ENCODE data around the gene PCDHA7.
"Not testable (repeated sequence)": the region's sequence is repeated elsewhere in the genome, so short reads cannot be mapped to it uniquely, and the experiment has no call there.

PCDHA7 gene

DNA sequence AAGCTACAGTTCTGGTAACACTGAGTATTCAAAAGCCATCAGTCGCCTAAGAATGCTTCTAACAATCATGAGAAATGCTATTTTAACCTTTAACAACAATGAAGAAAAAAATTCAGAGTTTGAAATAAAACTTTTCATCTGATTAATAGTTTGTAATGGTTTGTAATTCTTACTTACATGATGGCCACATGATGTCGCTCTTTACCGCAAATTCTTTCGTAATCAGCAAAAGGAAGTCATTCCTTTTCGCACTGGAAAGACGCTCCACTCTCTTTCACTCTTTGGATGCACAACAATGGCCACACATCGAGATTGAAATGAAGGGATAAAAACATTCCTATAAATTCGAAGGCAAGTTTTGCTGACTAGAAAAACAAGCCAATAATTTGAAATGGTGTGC, at the start of gene PCDHA7:
TSS of gene PCDHA7 (plus strand) at position 277 of the 400 bp plus-strand sequence. CDS start at position 392, 115 bp downstream.
- no peak for DNase-seq

DNA sequence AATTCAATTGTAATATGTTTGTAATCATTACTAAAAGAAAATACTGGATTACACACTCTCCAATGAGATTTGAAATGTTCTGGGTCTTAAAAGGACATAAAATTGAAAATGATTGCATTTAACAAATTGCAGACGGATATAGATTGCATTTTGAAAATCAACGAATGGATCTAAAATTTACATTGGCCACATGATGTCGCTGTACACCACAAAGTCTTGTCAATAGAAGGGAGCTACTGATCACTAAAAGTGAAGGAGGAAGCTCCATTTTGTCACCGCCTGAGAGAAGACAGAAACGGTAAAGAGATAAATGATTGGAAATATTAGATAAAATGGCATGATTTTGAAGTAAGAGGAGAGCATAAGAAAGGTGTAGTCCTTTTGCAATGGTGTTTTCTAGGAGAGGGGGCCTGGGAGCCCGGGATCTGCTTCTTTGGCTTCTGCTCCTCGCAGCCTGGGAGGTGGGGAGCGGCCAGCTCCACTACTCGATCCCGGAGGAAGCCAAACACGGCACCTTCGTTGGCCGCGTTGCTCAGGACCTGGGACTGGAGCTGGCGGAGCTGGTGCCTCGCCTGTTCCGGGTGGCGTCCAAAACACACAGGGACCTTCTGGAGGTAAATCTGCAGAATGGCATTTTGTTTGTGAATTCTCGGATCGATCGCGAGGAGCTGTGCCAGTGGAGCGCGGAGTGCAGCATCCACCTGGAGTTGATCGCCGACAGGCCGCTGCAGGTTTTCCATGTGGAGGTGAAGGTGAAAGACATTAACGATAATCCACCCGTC, 48.0 kb upstream of the PCDHA7 start, which contains the start of gene PCDHA1:
TSS of gene PCDHA1 (plus strand) at position 236 of the 782 bp plus-strand sequence.
- no peak for DNase-seq

GRCh38 chr5:140787422-140787821, 46.6 kb upstream of the PCDHA7 start:
- not testable (repeated sequence) for DNase-seq

DNA sequence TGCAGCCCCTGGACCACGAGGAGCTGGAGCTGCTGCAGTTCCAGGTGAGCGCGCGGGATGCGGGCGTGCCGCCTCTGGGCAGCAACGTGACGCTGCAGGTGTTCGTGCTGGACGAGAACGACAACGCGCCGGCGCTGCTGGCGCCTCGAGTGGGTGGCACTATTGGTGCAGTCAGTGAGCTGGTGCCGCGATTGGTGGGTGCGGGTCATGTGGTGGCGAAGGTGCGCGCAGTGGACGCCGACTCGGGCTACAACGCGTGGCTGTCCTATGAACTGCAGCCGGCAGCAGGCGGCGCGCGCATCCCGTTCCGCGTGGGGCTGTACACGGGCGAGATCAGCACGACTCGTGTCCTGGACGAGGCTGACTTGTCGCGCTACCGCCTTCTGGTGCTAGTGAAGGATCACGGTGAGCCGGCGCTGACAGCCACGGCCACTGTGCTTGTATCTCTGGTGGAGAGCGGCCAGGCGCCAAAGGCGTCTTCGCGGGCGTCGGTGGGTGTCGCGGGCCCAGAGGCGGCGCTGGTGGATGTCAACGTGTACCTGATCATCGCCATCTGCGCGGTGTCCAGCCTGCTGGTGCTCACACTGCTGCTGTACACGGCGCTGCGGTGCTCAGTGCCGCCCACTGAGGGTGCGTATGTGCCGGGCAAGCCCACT, 46.1 kb upstream of the PCDHA7 start:
- not testable (repeated sequence) for DNase-seq

GRCh38 chr5:140791089-140791488, 43.0 kb upstream of the PCDHA7 start:
- DNase-seq: no peak

- DNase-seq: no peak
Observed at GRCh38 chr5:140794595-140795258, 39.3 kb upstream of the PCDHA7 start, which contains the start of gene PCDHA2. PCDHA2 (plus strand) TSS chr5:140794852.

- no peak for DNase-seq
Observed at GRCh38 chr5:140795259-140795641, 38.8 kb upstream of the PCDHA7 start.

DNA sequence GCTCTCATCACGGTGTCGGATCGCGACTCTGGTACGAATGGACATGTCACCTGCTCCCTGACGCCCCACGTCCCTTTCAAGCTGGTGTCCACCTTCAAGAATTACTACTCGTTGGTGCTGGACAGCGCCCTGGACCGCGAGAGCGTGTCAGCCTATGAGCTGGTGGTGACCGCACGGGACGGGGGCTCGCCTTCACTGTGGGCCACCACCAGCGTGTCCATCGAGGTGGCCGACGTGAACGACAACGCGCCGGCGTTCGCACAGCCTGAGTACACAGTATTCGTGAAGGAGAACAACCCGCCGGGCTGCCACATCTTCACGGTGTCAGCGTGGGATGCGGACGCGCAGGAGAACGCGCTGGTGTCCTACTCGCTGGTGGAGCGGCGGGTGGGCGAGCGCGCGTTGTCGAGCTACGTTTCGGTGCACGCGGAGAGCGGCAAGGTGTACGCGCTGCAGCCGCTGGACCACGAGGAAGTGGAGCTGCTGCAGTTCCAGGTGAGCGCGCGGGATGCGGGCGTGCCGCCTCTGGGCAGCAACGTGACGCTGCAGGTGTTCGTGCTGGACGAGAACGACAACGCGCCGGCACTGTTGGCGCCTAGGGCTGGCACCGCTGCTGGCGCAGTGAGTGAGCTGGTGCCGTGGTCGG, 37.9 kb upstream of the PCDHA7 start:
- not testable (repeated sequence) for DNase-seq

- DNase-seq: no peak
Observed at GRCh38 chr5:140796718-140797095, 37.4 kb upstream of the PCDHA7 start.

DNA sequence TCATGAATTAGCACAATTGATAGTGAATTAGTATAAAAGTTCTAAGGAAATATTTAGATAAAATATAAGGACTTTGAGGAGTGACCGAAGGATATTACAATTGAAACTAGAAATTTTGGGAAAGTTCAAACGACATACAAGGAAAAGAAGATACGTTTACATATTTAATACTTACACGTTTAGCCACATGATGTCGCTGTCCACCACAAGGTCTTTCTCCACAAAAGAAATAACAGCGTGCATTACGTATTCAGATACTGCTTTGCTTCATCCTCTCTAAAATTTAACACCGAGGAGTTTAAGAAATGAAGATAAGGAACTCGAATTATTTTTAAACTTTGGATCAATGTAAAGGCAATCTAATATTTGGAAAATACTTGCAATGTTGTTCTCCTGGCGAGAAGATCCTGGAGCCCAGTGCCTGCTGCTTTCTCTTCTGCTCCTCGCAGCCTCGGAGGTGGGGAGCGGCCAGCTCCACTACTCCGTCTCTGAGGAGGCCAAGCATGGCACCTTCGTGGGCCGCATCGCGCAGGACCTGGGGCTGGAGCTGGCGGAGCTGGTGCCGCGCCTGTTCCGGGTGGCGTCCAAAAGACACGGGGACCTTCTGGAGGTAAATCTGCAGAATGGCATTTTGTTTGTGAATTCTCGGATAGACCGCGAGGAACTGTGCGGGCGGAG, 33.1 kb upstream of the PCDHA7 start, which contains the start of gene PCDHA3:
TSS of gene PCDHA3 (plus strand) at position 242 of the 678 bp plus-strand sequence.
- DNase-seq: no peak

DNA sequence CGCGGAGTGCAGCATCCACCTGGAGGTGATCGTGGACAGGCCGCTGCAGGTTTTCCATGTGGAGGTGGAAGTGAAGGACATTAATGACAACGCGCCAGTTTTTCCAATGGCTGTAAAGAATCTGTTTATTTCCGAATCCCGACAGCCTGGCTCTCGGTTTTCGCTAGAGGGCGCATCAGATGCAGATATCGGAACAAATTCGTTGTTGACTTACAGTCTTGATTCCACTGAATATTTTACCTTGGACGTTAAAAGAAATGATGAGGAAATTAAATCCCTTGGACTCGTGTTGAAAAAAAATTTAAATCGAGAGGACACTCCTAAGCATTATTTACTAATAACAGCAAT, 32.6 kb upstream of the PCDHA7 start:
- no peak for DNase-seq

- not testable (repeated sequence) for DNase-seq
Observed at GRCh38 chr5:140802381-140802780, 31.7 kb upstream of the PCDHA7 start.

GRCh38 chr5:140802781-140803271, 31.2 kb upstream of the PCDHA7 start:
- DNase-seq: no peak

- DNase-seq: no peak
Observed at GRCh38 chr5:140806834-140807775, 27.0 kb upstream of the PCDHA7 start, which contains the start of gene PCDHA4. PCDHA4 (plus strand) TSS chr5:140807068.

DNA sequence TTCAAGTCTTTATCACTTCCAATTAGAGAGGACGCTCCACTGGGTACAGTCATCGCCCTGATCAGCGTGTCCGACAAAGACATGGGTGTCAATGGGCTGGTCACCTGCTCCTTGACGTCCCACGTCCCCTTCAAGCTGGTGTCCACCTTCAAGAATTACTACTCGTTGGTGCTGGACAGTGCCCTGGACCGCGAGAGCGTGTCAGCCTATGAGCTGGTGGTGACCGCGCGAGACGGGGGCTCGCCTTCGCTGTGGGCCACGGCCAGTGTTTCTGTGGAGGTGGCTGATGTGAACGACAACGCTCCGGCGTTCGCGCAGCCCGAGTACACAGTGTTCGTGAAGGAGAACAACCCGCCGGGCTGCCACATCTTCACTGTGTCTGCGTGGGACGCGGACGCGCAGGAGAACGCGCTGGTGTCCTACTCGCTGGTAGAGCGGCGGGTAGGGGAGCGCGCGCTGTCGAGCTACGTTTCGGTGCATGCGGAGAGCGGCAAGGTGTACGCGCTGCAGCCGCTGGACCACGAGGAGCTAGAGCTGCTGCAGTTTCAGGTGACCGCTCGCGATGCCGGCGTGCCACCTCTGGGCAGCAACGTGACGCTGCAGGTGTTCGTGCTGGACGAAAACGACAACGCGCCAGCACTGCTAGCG, 25.7 kb upstream of the PCDHA7 start:
- DNase-seq: not testable (repeated sequence)

- no peak for DNase-seq
Observed at GRCh38 chr5:140808889-140809291, 25.2 kb upstream of the PCDHA7 start.

GRCh38 chr5:140821375-140822280, 12.4 kb upstream of the PCDHA7 start, which contains the start of gene PCDHA5:
PCDHA5 (plus strand) TSS chr5:140821613.
- DNase-seq: no peak

DNA sequence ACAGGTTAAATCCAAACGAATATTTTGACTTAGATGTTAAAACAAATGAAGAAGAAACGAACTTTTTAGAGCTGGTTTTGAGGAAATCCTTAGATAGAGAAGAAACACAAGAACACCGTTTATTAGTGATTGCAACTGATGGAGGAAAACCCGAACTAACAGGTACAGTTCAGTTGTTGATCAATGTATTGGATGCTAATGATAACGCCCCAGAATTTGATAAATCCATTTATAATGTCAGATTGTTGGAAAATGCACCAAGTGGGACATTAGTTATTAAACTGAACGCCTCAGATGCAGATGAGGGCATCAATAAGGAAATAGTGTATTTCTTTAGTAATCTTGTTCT, 11.8 kb upstream of the PCDHA7 start:
- DNase-seq: no peak

DNA sequence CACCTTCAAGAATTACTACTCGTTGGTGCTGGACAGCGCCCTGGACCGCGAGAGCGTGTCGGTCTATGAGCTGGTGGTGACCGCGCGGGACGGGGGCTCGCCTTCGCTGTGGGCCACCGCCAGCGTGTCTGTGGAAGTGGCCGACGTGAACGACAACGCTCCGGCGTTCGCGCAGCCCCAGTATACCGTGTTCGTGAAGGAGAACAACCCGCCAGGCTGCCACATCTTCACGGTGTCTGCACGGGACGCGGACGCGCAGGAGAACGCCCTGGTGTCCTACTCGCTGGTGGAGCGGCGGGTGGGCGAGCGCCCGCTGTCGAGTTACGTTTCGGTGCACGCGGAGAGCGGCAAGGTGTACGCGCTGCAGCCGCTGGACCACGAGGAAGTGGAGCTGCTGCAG, 11.1 kb upstream of the PCDHA7 start:
- DNase-seq: not testable (repeated sequence)

Measured in stimulated activated CD4-positive, alpha-beta T cell treated with anti-CD3 and anti-CD28 coated beads, Interleukin-4, amount 100 ng/mL, for 4 hours (primary cell).